HG02884 (cell line): ENCODE results near the gene ETFB.

Source experiments
- ATAC-seq: cut with Tn5 transposase; IDR thresholded peaks from one replicate; pipeline ENCODE4 v1.9.1; 2021; ENCODE audit warnings: mild to moderate bottlenecking, moderate library complexity; ENCODE audit not compliant: unreplicated experiment

Gene ETFB

DNA sequence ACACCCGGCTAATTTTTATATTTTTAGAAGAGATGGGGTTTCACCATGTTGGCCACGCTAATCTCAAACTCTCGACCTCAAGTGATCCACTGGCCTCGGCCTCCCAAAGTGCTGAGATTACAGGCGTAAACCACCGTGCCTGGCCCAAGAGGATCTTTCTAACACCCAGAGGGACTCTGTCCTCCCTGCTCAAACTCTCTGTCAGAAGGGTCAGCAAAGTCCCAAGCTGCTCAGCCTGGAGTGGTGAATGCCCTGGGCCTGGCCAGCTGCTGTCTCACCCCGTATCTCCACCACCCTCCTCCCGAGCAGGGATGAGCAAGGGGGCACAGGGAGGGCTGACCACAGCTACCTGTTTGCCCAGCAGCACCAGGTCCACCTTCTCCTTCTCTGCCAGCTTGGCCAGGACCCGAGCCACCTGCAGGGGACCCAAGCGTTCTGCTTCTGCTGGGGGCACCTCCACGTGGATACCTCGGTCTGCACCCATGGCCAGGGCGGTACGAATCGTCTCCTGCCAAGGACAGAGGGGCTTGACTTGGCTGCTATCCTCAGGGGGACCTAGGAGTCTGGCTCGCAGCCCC is 13.3 kb downstream of the ETFB start:
- ATAC-seq, result no peak

DNA sequence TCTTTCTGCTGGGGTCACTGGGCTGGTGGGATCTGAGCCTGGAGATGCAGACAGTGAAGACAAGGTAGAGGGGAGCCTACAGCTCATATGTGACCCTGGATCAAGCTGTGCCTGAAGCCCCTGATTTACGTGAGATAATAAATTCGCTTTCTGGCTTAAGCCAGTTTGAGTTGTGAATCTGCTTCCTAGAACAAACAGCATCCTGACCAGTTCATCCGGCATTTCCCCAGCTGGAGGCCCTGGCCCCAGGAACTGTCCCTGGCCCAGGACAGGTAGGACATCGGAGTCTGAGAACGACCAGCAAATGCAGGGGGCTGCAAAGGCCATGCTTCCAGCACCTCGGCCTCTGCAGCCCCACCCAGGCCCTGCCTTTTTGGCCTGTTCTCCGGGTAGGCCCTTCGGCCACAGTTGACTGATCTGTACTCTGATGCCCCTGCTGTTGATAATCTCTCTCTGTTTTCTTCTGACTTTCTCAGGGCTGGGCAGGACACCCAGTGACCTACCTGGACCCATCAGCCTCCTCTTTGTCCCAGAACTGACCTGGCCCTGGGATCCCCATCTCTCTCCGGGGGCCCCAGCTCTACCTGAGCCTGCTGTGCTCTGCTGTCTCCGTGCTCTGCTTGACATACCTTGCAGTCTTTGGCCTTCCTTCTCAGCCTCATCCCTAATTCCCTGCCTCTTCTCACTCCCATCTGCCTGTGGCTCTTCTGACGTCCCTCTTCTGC is 14.8 kb downstream of the ETFB start:
- no peak for ATAC-seq

GRCh38 chr19:51347209-51347928 is 18.8 kb downstream of the ETFB start:
- no peak for ATAC-seq

DNA sequence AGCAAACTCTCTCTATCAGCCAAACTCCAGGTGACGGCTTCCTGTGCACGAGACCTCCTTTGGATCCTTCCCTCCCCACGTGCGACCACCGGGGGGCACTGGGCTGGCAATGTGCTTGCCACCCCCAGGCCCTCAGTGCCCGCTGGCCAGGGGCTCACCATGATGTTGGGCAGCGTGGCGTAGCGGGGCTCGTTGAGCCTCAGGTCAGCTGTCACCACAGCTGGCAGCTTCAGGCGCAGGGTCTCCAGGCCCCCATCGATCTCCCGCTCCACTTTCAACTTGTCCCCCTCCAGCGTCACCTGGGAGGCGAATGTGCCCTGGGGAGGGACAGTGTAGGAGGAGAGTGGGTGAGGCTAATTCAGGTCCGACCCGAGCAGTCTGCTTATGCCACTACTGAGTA is 19.4 kb downstream of the ETFB start:
- ATAC-seq, result no peak

- no peak for ATAC-seq
Observed at GRCh38 chr19:51345076-51345620, 21.0 kb downstream of the ETFB start.

DNA sequence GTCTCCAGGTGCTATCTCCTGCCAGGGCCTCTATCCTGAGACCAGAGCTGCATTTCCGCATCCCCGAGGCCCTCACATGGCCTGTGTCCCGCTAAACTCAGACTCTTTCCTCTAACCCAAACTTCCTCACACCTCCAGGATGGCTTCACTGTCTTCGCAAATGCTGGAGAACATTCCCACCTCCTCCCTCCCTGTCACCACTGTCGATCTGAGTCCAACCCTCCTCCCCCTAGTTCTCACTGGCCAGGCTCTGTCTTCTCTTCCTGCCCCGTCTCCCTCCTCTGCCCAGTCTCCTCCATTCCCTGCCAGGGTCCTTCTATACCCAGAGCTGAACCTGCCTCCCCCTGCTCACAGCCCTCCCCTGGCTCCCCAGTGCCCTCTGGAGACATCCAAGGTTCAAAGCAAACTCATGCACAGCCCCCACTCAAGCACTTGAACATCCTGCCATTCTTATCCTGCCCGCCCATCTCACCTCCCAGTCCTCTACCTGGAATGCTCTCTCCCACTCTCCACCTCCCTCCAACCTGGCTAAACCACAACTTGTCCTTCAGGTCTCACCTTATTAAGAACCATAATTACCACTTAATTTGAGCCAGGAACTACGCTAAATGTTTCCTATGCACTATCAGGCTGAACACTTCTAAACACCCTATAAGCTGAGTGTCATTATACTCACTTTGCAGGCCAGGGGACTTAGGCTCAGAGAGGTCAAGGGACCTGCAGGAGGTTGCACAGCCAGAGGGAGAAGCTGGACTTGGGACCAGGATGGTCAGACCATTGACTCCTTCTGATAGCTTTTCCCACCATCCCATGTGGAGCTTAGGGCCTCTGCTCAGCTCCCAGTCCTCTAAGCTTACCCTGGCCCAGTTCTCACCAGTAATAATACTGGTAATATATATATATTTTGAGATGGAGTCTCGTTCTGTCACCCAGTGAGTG is 23.3 kb downstream of the ETFB start:
- no peak for ATAC-seq

DNA sequence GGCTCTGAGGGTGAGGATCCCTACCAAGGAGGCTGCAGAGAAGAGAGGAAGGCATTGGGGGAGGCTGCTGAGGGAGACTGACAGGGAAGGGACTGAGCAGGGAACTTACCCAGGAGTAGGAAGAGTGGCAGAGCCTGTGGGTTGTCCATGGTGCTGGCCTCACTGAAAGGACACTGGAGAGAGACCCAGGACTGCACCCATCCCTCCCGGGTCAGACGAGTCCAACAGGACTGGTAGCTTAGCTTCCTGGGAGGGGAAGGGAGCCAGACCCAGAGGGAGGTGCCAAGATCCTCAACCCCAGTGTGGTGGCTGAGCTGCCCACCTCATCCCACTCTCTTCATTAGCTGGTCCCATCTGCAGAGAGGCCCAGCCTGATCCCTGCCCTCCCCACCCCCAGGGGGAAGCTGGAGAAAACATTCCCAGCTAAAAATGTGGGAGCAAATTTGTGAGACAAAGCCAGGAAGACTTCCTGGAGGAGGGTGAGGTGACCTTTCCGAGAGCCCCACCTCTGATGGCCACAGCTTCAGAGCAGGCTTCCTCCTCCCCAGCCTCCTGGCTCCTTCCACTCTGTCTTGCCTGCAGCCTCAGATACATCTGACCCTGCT is 24.1 kb downstream of the ETFB start, which contains the start of gene VSIG10L:
VSIG10L (minus strand) TSS at position 164 of the 605 bp plus-strand sequence; CDS start at position 149, 15 bp downstream.
- no peak for ATAC-seq

GRCh38 chr19:51341066-51341465 is 25.1 kb downstream of the ETFB start:
- ATAC-seq, result no peak

- peak; percentile 47 for ATAC-seq
Observed at GRCh38 chr19:51339687-51340656, 26.2 kb downstream of the ETFB start.

- no peak for ATAC-seq
Observed at GRCh38 chr19:51339313-51339686, 26.9 kb downstream of the ETFB start.

DNA sequence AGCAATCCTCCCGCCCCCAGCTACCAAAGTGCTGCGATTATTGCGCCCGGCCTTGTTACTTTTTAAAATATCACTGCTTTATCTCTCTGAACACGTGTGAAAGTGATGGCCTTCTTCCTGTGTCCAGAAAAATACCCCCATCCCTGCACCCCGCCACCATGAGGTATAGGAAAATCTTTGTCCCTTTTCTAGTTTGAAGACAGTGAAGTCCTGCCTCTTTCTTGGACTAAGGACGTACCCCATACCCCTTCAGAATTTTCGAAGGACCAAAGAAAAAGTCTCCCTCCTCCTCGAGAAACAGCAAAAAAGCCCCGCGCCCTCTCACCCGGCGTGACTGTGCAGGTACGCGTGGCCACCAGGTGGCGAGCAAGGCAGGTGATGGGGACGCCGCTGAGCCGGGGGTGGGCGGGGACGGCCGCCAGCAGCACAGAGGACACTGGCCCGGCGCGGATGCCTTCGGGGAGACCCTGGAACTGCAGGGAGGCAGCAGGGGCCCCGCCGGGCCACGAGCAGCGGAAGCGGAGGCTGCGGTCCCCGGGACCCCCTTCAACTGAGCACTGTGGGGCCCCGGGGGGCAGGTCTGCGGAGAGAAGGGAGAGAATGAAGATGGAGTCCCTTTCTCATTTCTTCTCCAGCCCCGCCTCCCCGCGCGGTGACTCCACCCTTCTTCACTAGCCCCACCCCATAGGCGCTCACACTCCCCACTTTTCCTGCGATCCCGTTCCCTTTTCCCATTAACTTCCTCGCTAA is 27.4 kb downstream of the ETFB start:
- ATAC-seq, result no peak

GRCh38 chr19:51337861-51338562 is 28.2 kb downstream of the ETFB start:
- no peak for ATAC-seq

- ATAC-seq, result no peak
Observed at GRCh38 chr19:51337141-51337860, 28.9 kb downstream of the ETFB start.

DNA sequence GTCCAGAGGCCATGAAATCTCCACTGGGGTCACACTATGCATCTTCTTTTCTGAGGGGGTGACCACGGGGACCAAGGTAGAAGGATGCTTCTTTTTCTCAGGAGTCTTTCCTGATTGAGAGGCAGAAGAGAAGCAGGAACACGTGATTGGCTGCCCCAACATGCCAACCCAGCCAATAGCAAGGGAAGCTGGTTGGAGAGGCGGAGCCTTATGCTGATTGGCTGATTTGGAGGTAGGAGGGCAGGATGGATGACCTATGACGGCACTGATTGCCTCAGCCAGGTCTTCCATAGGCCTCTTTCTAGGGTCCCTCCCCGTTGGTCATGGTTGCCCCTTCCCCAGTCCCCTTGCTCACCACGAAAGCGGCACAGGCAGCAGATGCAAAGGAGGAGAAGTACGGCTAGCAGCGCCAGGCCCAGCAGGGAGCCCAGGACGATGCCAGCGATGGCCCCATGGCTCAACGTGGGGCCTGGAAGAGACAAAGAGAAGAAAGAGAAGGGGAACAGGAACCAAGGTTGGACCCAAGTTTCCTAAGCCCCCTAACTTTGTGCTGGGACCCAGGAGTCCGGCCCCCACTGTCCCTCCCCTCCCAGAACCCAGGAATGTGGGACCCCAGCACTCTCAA is 32.2 kb downstream of the ETFB start:
- ATAC-seq, result no peak

DNA sequence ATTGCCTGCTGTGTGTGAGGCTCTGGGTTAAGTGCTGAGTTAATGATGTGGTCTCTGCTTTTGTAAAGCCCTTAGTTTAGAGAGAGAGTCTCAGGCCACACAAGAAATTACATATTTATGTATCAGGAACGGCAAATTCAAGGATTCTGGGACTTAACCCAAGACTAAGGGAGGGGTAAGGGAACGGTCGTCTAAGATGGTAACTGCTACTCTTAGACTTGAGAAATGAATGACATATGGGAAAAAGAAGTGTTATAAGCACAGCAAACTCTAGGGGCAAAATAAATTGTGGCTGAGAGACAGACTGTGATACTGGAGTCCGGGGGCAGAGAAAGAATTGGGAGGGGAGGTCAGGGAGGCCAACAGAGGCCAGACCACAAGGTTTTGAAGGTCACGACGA is 34.5 kb downstream of the ETFB start:
- no peak for ATAC-seq

DNA sequence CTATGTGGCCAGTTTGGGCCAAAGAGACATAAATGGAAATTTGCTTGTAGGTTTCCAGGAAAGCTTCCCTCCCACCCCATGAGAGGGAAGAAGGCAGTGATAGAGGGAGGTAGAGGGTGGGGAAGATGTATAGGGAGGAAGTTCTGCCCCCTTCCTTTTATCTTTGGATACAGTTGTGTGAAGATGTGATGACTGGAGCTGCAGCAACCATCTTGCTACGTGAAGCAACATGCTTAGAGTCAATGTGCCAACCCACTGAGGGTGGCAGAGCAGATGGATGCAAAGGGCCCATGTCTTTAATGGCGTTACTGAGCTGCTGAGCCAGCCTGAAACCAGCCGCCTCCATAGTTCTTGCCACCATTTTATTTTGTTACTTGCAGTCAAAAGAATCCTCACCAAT is 35.0 kb downstream of the ETFB start:
- no peak for ATAC-seq

DNA sequence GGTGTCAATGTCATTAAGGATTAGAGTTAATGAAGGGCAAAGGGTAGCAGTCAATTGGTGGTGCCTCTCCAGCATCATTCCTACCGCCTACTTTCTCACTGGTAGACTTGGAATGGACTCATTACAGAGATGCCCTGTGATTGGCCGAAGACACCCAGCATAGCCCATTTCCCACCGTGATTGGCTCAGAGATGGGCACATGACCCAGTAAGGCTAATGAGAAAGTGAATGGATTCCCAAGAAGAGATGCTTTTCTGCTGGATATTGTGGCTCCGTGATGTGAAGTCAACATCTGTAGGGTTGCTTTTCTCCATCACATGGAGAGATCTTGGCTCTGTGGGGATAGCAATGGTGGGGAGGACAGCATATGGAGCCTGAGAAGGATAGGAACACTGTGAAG is 35.8 kb downstream of the ETFB start:
- no peak for ATAC-seq
